HFF-Myc (cell line): ENCODE data around the gene SIRT3.

Source experiments
- DNase-seq: peaks from one replicate; pipeline ENCODE4 v3.0.0-alpha.2; 2011; ENCODE audit warnings: low read depth; ENCODE audit errors: extremely low read depth
- H3K4me3 ChIP-seq: replicated peaks from 2 replicates; pipeline ENCODE4 v1.5.1; 2011; ENCODE audit warnings: low read depth, mild to moderate bottlenecking, control low read depth, low read length
- TF ChIP-seq, protein P1 (sequence below): IDR thresholded peaks from 2 replicates; pipeline ENCODE4 v1.5.1; 2012; ENCODE audit warnings: mild to moderate bottlenecking, low read depth, low read length, control low read depth; ENCODE audit errors: missing control alignments

SIRT3 gene

DNA sequence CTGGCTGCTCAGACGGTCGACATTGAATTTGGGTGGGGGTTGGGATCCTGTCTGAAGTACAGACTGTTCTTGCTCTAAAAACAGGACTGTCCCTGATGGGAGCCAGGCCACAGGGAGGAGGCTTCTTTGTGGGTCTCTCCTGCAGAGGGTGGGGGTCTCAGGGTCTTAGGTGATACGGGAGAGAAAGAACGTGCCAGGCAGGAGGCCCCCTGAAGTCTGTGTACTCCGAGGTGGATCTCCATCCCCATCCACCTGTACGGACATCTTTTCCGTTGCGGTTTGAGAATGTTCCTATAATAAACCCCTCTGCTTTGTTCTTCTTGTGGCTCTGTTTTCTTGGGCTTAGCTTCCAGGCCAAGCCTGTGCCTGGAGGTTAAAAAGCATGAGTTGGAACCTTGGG is 16.5 kb upstream of the SIRT3 start:
- no peak overlapping the region for H3K4me3 ChIP-seq
- DNase-seq, result no peak
- TF ChIP-seq, protein P1, sequence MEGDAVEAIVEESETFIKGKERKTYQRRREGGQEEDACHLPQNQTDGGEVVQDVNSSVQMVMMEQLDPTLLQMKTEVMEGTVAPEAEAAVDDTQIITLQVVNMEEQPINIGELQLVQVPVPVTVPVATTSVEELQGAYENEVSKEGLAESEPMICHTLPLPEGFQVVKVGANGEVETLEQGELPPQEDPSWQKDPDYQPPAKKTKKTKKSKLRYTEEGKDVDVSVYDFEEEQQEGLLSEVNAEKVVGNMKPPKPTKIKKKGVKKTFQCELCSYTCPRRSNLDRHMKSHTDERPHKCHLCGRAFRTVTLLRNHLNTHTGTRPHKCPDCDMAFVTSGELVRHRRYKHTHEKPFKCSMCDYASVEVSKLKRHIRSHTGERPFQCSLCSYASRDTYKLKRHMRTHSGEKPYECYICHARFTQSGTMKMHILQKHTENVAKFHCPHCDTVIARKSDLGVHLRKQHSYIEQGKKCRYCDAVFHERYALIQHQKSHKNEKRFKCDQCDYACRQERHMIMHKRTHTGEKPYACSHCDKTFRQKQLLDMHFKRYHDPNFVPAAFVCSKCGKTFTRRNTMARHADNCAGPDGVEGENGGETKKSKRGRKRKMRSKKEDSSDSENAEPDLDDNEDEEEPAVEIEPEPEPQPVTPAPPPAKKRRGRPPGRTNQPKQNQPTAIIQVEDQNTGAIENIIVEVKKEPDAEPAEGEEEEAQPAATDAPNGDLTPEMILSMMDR, result no peak

DNA sequence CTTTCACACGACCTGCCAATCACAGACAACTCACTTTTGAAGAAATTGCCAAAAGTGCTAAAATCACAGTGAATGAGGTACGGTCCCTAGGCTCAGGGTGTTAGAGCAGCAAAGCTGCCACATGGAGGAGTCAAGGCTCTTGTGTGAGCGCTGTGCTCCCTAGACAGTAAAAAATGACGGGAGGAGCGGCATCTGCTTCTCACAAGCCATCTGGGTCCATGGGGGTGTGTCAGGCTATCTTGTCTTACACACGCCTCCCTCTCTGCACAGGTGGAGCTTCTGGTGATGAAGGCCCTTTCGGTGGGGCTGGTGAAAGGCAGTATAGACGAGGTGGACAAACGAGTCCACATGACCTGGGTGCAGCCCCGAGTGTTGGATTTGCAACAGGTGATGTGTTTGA is 15.4 kb upstream of the SIRT3 start:
- no peak overlapping the region for H3K4me3 ChIP-seq
- no peak for DNase-seq
- TF ChIP-seq, protein P1, result no peak

DNA sequence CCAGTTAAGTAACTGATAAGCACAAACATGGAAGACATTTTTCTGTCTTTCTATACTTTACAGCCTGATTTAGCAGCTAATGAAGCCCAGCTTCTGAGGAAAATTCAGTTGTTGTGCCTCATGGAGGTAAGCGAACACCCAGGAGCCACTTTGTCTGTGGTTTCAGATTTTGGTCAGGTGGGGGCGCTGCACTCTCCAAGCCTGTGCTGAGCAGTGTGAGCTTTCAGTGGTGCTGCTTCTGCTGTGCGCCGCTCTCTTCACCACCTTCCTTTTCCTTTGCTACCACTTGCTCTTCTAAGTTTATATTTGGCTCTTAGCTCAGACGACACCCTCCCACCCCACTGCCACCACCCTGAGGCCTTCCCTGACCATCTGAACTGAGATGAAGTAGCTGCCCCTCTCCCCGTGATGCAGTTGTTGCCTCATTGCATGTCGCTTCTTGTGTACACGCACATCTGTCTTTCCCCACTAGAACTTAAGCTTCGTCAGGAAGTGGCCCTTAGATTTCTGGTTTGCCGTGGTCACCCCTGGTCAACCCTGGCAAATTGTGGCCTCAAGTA is 14.7 kb upstream of the SIRT3 start:
- no peak for DNase-seq
- TF ChIP-seq, protein P1, result peak; percentile 69
- H3K4me3 ChIP-seq, result no peak overlapping the region

DNA sequence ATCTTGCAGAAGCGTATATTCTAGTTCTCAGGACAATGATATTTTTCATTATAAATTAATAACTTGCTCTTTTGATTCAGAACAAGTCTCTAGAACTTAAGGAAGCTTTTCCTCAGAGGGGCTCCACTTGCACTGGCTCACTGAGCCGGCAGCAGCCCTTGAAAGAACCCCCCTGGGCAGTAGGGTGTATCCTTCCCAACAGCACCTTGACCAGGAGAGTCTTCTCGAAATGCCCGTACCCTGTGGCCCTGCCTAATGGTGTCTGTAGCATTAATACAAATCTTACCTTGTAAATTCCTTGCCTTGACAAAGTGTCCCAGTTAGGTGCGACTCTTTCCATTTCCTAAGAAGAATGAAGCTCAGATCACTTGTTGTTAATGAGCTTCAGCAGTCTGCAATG is 14.1 kb upstream of the SIRT3 start:
- no peak for DNase-seq
- H3K4me3 ChIP-seq, result no peak overlapping the region
- TF ChIP-seq, protein P1, result no peak

DNA sequence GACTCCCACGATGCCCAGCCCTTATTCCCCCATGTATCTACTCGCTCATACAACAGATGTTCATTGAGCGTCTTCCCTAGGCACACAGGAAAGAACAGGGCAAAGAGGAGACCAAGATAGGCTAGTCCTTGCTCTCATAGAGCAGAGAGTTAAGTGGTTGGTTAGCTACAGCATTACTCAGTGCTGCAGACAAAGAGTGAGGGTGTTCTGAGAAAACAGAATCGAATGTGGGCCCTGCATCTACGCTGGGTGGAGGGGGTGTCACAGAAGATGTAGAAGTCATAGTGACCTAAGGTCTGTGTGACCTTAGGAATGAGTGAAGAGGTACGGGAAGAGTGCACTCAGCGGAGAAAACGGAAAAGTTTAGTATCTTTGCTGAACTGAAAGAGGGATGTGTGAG is 12.9 kb upstream of the SIRT3 start:
- no peak overlapping the region for H3K4me3 ChIP-seq
- no peak for DNase-seq
- TF ChIP-seq, protein P1, result no peak

DNA sequence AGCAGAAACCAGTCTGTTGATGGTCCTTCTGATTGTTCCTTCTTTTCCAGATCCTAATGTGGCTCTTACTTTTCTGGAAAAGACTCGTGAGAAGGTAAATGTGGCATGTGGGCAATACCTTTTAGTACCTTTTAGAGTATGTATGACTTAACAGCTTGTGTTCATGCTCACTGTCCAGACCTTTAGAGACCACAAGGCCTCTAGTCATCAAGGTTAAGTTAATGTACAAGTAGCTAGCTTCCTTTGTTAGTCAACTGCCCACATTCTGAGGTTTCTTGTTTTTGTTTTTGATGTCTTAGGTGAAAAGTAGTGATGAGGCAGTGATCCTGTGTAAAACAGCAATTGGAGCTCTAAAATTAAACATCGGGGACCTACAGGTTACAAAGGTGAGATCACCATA is 8.2 kb upstream of the SIRT3 start:
- TF ChIP-seq, protein P1, result no peak
- no peak for DNase-seq
- no peak overlapping the region for H3K4me3 ChIP-seq

DNA sequence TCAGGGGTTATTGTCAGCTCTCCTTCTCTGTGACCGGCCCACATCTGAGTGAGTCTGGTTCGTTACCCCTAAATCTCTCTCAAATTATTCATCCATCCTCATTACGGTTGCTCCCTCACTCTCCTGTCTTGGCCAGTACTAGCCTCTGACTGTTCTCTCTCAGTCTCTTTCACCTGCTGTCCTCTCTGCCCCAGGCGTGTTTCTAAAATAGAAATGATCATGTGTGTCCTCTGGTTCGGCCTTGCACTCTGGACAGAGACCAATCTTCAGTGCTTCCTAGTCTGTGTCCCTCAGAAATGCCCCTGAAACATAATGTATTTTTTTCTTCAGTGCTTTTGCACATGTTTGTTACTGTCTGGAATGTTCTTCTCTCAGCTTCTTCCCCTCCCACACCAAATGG is 5.5 kb upstream of the SIRT3 start:
- DNase-seq, result no peak
- H3K4me3 ChIP-seq, result no peak overlapping the region
- TF ChIP-seq, protein P1, result no peak
